SIG-M5 (cell line): ENCODE results near the gene HEBP2.
A peak's percentile ranks its signal among the peaks of the same experiment; 100 is the strongest.

ENCODE experiments used
- DNase-seq: peaks from one replicate; lab custom pipeline; 2025; lab: John Stamatoyannopoulos, UW

The HEBP2 gene

GRCh38 chr6:138397128-138398122, 6.6 kb upstream of the HEBP2 start:
- DNase-seq = no peak

GRCh38 chr6:138400326-138400725, 3.7 kb upstream of the HEBP2 start:
- no peak for DNase-seq

- DNase-seq = no peak
Observed at GRCh38 chr6:138401960-138402837, 1.8 kb upstream of the HEBP2 start.

GRCh38 chr6:138402838-138403187, 1.2 kb upstream of the HEBP2 start:
- no peak for DNase-seq

GRCh38 chr6:138403324-138403800, 661 bp upstream of the HEBP2 start:
- no peak for DNase-seq

- no peak for DNase-seq
Observed at GRCh38 chr6:138404666-138405337, 779 bp downstream of the HEBP2 start.

- no peak for DNase-seq
Observed at GRCh38 chr6:138405816-138406413, 1.9 kb downstream of the HEBP2 start.

- DNase-seq = peak; percentile 37
Observed at GRCh38 chr6:138406443-138406842, 2.4 kb downstream of the HEBP2 start.

- no peak for DNase-seq
Observed at GRCh38 chr6:138410048-138410735, 6.2 kb downstream of the HEBP2 start.

- no peak for DNase-seq
Observed at GRCh38 chr6:138410972-138411880, 7.2 kb downstream of the HEBP2 start.

- no peak for DNase-seq
Observed at GRCh38 chr6:138415125-138415524, 11.1 kb downstream of the HEBP2 start.

GRCh38 chr6:138416206-138416605, 12.2 kb downstream of the HEBP2 start:
- DNase-seq = no peak

- no peak for DNase-seq
Observed at GRCh38 chr6:138417493-138418117, 13.6 kb downstream of the HEBP2 start.

- no peak for DNase-seq
Observed at GRCh38 chr6:138418118-138418742, 14.2 kb downstream of the HEBP2 start.

GRCh38 chr6:138419766-138420165, 15.7 kb downstream of the HEBP2 start:
- no peak for DNase-seq

- DNase-seq = no peak
Observed at GRCh38 chr6:138420356-138420755, 16.3 kb downstream of the HEBP2 start.

GRCh38 chr6:138421089-138421488, 17.1 kb downstream of the HEBP2 start:
- DNase-seq = no peak

GRCh38 chr6:138421608-138422007, 17.6 kb downstream of the HEBP2 start:
- no peak for DNase-seq

- peak; percentile 18 for DNase-seq
Observed at GRCh38 chr6:138422861-138423260, 18.8 kb downstream of the HEBP2 start.
